HL-60 (cell line): ENCODE data around the gene NPR2.

ENCODE experiments used
- CTCF ChIP-seq: IDR thresholded peaks from one replicate; pipeline ENCODE4 v1.5.1; 2011; ENCODE audit warnings: low read length, control low read depth, inconsistent platforms; ENCODE audit not compliant: insufficient read depth
- GABPA ChIP-seq: IDR thresholded peaks from 2 replicates; pipeline ENCODE4 v1.6.1; 2012; ENCODE audit warnings: low read depth
- POLR2AphosphoS5 ChIP-seq: IDR thresholded peaks from 2 replicates; pipeline ENCODE4 v1.6.1; 2012; ENCODE audit warnings: low read depth

GRCh38 chr9:35771534-35771933, 19.9 kb upstream of the NPR2 start:
- TF ChIP-seq CTCF (no peak), GABPA (no peak), POLR2AphosphoS5 (no peak)
